RWPE1 (cell line): ENCODE data around the gene ZNF587B.
"Not testable (repeated sequence)": the region's sequence is repeated elsewhere in the genome, so short reads cannot be mapped to it uniquely, and the experiment has no call there.

ENCODE experiments used
- CTCF ChIA-PET: fragments of 350-600 bp; sonication (Branson Sonifier 250); formaldehyde crosslinking; extraction: SDS; loops from one replicate; lab custom pipeline; 2021; lab: Yijun Ruan, JAX
- POLR2A ChIA-PET: fragments of 400-600 bp; formaldehyde crosslinking; extraction: SDS; loops from one replicate; lab custom pipeline; 2020; ENCODE audit warnings: antibody characterized with exemption; ENCODE audit not compliant: low non-redundant PET; lab: Yijun Ruan, JAX
- DNase-seq: peaks from one replicate; pipeline ENCODE4 v3.0.0; 2012; ENCODE audit warnings: low spot score
- H3K27ac ChIP-seq: fragments of 450-650 bp; 2 replicates; pipeline ENCODE4 v1.5.1; 2017
- TF ChIP-seq, protein P1 (sequence below): fragments of 450-650 bp; conservative IDR thresholded peaks from 2 replicates; pipeline ENCODE4 v1.5.1; 2017; ENCODE audit warnings: low read depth, mild to moderate bottlenecking

Gene ZNF587B

DNA sequence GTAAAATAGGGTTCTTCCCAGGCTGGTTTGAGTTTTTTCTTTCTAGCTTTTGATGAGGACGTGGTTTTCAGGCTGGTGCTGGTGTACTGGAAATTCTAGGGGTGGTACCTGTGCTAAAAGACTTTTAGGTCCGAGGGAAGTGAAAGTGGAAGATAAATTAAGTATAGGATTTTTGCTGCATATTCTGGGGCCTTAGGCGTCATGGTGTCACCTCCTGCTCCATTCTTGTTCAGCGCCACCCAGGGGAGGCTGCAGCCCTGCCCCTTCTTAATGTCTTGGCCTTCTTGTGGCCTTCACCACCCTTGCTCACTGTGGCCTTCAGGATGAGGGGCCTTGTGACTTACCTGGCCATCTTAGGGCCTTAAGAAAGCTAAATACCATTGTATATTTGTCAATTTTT, 27.8 kb upstream of the ZNF587B start:
- CTCF ChIA-PET = no interaction called here
- POLR2A ChIA-PET = no interaction called here
- DNase-seq = no peak
- TF ChIP-seq, protein P1, sequence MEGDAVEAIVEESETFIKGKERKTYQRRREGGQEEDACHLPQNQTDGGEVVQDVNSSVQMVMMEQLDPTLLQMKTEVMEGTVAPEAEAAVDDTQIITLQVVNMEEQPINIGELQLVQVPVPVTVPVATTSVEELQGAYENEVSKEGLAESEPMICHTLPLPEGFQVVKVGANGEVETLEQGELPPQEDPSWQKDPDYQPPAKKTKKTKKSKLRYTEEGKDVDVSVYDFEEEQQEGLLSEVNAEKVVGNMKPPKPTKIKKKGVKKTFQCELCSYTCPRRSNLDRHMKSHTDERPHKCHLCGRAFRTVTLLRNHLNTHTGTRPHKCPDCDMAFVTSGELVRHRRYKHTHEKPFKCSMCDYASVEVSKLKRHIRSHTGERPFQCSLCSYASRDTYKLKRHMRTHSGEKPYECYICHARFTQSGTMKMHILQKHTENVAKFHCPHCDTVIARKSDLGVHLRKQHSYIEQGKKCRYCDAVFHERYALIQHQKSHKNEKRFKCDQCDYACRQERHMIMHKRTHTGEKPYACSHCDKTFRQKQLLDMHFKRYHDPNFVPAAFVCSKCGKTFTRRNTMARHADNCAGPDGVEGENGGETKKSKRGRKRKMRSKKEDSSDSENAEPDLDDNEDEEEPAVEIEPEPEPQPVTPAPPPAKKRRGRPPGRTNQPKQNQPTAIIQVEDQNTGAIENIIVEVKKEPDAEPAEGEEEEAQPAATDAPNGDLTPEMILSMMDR = no peak
- H3K27ac ChIP-seq = peak overlapping the region; percentile 60

DNA sequence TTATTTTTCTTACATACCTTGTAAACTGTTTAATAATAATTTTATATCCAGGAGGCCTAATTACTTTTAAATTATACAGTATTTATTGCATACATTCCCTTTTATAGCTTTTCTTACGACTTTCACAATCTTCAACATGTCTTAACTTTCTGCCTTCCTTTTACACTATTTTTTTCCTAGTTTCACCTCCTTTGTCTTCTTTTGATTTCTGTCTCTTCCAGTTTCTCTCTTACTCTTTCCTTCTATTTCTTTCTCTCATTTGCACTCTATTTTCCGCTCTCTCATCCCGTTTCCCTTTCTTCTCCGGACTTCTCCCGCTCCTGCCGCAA, 26.9 kb upstream of the ZNF587B start:
- TF ChIP-seq, protein P1 = no peak
- DNase-seq = no peak
- POLR2A ChIA-PET = no interaction called here
- peak overlapping the region; percentile 93 for H3K27ac ChIP-seq
- CTCF ChIA-PET = no interaction called here

- POLR2A ChIA-PET = interaction anchor here (0.6 kb wide), 2 partner anchors 11 to 60 kb away, joined by 3 to 4 read pairs; no protein-coding TSS in a partner anchor
- CTCF ChIA-PET = no interaction called here
Observed at GRCh38 chr19:57803594-57804325, 26.3 kb upstream of the ZNF587B start.

DNA sequence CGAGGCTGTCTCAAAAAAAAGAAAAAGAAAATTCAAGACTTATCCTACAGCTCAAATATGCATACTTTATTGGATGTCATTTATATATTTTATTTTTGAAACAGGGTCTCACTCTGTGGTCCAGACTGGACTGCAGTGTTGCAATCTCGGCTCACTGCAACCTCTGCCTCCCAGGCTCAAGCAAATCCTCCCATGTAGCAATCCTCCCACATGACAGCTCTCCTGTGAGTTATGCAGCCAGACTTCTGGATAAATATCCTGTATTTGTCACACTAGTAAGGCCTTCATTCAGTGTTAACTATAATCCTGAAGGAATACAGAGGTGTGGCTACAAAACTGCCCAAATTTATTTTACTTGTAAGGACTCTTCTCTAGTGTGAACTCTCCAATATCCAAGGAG, 22.6 kb upstream of the ZNF587B start:
- POLR2A ChIA-PET = no interaction called here
- CTCF ChIA-PET = interaction anchor here (0.7 kb wide), 1 partner anchor 11 kb away, joined by 3 read pairs; no protein-coding TSS in a partner anchor

More at GRCh38 chr19:57803594-57804325, 26.3 kb upstream of the ZNF587B start:
- TF ChIP-seq, protein P1 = no peak
- H3K27ac ChIP-seq = peak overlapping the region; percentile 93
- peak; percentile 30 for DNase-seq

DNA sequence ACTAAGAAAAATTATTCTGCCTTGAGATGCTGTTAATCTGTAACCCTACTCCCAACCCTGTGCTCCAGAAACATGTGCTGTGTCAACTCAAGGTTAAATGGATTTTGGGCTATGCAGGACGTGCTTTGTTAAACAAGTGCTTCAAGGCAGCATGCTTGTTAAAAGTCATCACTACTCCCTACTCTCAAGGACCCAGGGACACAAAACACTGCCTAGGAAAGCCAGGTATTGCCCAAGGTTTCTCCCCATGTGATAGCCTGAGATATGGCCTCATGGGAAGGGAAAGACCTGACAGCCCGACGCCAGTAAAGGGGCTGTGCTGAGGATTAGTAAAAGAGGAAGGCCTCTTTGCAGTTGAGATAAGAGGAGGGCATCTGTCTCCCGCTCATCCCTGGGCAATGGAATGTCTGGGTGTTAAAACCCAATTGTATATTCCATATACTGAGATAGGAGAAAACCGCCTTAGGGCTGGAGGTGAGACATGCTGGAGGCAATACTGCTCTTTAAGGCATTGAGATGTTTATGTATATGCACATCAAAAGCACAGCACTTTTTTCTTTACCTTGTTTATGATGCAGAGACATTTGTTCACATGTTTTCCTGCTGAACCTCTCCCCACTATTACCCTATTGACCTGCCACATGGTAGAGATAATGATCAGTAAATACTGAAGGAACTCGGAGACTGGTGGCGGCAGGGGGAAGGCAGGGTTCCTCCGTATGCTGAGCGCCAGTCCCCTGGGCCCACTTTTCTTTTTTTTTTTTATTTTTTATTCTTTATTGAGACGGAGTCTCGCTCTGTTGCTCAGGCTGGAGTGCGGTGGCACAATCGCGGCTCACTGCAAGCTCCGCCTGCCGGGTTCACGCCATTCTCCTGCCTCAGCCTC, 19.4 kb upstream of the ZNF587B start:
- H3K27ac ChIP-seq, DNase-seq, CTCF ChIA-PET, POLR2A ChIA-PET: not testable (repeated sequence)

More for the DNA sequence above, 22.6 kb upstream of the ZNF587B start:
- 0 out of 2 replicates have a peak overlapping the region, but pooled peaks have one; percentile 1 for H3K27ac ChIP-seq
- no peak for DNase-seq
- TF ChIP-seq, protein P1 = no peak

- ChIA-PET POLR2A (no interaction called here), CTCF (no interaction called here)
- DNase-seq = no peak
- TF ChIP-seq, protein P1 = no peak
- H3K27ac ChIP-seq = no peak overlapping the region
Observed at GRCh38 chr19:57812226-57812625, 17.9 kb upstream of the ZNF587B start.

GRCh38 chr19:57812975-57813820, 16.9 kb upstream of the ZNF587B start:
- POLR2A ChIA-PET, DNase-seq: not testable (repeated sequence)
- CTCF ChIA-PET = interaction anchor here (0.6 to 0.7 kb wide), 2 partner anchors 27 to 229 kb away, joined by 3 to 6 read pairs; partner anchors contain the start of gene ZIK1
- peak overlapping the region; percentile 71; the same call in 1 of the 2 replicates for H3K27ac ChIP-seq
